Stimulated activated CD4-positive, alpha-beta T cell treated with anti-CD3 and anti-CD28 coated beads, Interleukin-2, amount 100 ng/mL, for 4 hours (primary cell): ENCODE measurements around the gene HUS1B.

ENCODE experiments used
- DNase-seq: peaks from one replicate; pipeline ENCODE4 v3.0.0-alpha.2; 2020; ENCODE audit warnings: low read depth

Gene HUS1B

GRCh38 chr6:621931-622330, 35.0 kb downstream of the HUS1B start:
- DNase-seq = no peak

- DNase-seq = no peak
Observed at GRCh38 chr6:620950-621349, 36.0 kb downstream of the HUS1B start.

- no peak for DNase-seq
Observed at GRCh38 chr6:620166-620565, 36.7 kb downstream of the HUS1B start.

- no peak for DNase-seq
Observed at GRCh38 chr6:617456-618100, 39.3 kb downstream of the HUS1B start.

GRCh38 chr6:613981-614380, 42.9 kb downstream of the HUS1B start:
- no peak for DNase-seq

- no peak for DNase-seq
Observed at GRCh38 chr6:611928-612327, 45.0 kb downstream of the HUS1B start.

GRCh38 chr6:610882-611281, 46.0 kb downstream of the HUS1B start:
- DNase-seq = no peak

- DNase-seq = no peak
Observed at GRCh38 chr6:609905-610304, 47.0 kb downstream of the HUS1B start.

- no peak for DNase-seq
Observed at GRCh38 chr6:606829-607379, 50.0 kb downstream of the HUS1B start.
